T-helper 1 cell treated with Interleukin-12 subunit alpha and Interleukin-12 subunit beta and Interleukin-4 antibody, amounts not matched to agents 30 ng/mL and 1 ng/mL, for 36 hours (primary cell): ENCODE measurements around the gene PCDHGA7. TPM values are rescaled to one million over a fixed set of nuclear protein-coding genes. Genes with fewer than 3 reads are reported as not detected.
"Not testable (repeated sequence)": the region's sequence is repeated elsewhere in the genome, so short reads cannot be mapped to it uniquely, and the experiment has no call there.

Source experiments
- intact Hi-C: fragments of 100-400 bp; cut with micrococcal nuclease; formaldehyde crosslinking; loops from one replicate; pipeline ENCODE4 v1.15.1; 2024
- total RNA-seq: library from RNA; stranded (reverse); gene quantifications from 2 replicates; pipeline ENCODE4 v1.2.3, GENCODE V29; 2022

PCDHGA7 gene
- total RNA-seq, 1 donor from 2014 or later: 0.15 TPM

GRCh38 chr5:141420855-141421488 lies 38.4 kb downstream of the PCDHGA7 start, which contains the start of gene PCDHGA11:
Gene PCDHGA11, plus strand, starts transcription at chr5:141421051. Its CDS starts 177 bp downstream, at chr5:141421228.
- intact Hi-C loops: loop anchor here (1.0 to 10.0 kb wide), 4 partner anchors 56 to 576 kb away; partner anchors contain the start of genes PCDHA8, PCDHA9, PCDHGA4 and PCDHGB2

GRCh38 chr5:141421489-141421855 lies 38.9 kb downstream of the PCDHGA7 start:
- intact Hi-C loops: loop anchor here (5.0 to 10.0 kb wide), 3 partner anchors 56 to 577 kb away; partner anchors contain the start of genes PCDHA8, PCDHA9, PCDHGA4 and PCDHGB2

GRCh38 chr5:141422742-141423291 lies 40.3 kb downstream of the PCDHGA7 start:
- intact Hi-C loops: loop anchor here (5.0 to 10.0 kb wide), 3 partner anchors 54 to 578 kb away; partner anchors contain the start of genes PCDHA8, PCDHA9, PCDHGA4 and PCDHGB2

DNA sequence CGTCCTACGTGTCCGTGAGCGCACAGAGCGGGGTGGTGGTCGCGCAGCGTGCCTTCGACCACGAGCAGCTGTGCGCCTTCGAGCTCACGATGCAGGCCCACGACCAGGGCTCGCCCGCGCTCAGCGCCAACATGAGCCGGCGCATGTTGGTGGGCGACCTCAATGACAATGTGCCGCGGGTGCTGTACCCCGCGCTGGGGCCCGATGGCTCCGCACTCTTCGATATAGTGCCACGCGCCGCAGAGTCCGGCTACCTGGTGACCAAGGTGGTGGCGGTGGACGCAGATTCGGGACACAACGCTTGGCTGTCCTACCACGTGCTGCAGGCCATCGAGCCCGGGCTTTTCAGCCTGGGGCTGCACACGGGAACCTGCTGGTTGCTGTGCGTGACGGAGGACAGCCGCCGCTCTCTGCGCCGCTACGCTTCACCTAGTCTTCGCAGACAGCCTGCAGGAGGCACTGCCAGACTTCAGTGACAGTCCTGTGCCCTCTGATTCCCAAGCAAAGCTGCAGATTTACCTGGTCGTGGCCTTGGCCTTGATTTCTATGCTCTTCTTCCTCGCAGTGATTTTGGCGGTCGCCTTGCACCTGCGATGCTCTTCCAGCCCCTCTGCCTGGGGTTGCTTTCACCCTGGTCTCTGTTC lies 45.4 kb downstream of the PCDHGA7 start:
- intact Hi-C loops: loop anchor here (10.0 kb wide), 1 partner anchor 583 kb away; the partner anchor contains the start of genes PCDHA8 and PCDHA9

DNA sequence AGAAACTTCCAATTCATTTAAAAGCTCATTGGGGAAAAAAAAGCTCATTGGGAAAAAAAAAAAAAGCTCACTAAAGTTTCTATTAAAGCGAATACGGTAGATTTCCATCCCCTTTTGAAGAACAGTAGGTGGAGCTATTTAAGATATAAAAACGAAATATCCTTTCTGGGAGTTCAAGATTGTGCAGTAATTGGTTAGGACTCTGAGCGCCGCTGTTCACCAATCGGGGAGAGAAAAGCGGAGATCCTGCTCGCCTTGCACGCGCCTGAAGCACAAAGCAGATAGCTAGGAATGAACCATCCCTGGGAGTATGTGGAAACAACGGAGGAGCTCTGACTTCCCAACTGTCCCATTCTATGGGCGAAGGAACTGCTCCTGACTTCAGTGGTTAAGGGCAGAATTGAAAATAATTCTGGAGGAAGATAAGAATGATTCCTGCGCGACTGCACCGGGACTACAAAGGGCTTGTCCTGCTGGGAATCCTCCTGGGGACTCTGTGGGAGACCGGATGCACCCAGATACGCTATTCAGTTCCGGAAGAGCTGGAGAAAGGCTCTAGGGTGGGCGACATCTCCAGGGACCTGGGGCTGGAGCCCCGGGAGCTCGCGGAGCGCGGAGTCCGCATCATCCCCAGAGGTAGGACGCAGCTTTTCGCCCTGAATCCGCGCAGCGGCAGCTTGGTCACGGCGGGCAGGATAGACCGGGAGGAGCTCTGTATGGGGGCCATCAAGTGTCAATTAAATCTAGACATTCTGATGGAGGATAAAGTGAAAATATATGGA lies 48.0 kb downstream of the PCDHGA7 start, which contains the start of gene PCDHGA12:
TSS of gene PCDHGA12 (plus strand) at position 176 of the 782 bp plus-strand sequence. CDS start at position 429, 253 bp downstream.
- intact Hi-C loops: no loop called here

DNA sequence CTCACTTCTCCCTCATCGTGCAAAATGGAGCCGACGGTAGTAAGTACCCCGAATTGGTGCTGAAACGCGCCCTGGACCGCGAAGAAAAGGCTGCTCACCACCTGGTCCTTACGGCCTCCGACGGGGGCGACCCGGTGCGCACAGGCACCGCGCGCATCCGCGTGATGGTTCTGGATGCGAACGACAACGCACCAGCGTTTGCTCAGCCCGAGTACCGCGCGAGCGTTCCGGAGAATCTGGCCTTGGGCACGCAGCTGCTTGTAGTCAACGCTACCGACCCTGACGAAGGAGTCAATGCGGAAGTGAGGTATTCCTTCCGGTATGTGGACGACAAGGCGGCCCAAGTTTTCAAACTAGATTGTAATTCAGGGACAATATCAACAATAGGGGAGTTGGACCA lies 48.7 kb downstream of the PCDHGA7 start:
- intact Hi-C loops: no loop called here

DNA sequence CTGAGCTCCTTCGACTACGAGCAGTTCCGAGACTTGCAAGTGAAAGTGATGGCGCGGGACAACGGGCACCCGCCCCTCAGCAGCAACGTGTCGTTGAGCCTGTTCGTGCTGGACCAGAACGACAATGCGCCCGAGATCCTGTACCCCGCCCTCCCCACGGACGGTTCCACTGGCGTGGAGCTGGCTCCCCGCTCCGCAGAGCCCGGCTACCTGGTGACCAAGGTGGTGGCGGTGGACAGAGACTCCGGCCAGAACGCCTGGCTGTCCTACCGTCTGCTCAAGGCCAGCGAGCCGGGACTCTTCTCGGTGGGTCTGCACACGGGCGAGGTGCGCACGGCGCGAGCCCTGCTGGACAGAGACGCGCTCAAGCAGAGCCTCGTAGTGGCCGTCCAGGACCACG lies 49.8 kb downstream of the PCDHGA7 start:
- intact Hi-C loops: not testable (repeated sequence)

GRCh38 chr5:141432726-141433125 lies 50.2 kb downstream of the PCDHGA7 start:
- intact Hi-C loops: not testable (repeated sequence)

GRCh38 chr5:141434006-141434405 lies 51.5 kb downstream of the PCDHGA7 start:
- intact Hi-C loops: no loop called here

Other genes with a start within 250 kb of the PCDHGA7 start
- gene PCDHB5, start 247.5 kb upstream of the PCDHGA7 start, total RNA-seq: not detected in 2 replicates
- gene PCDHB6, start 232.7 kb upstream of the PCDHGA7 start, total RNA-seq: not detected in 2 replicates
- not detected in 2 replicates for gene PCDHB7, start 210.1 kb upstream of the PCDHGA7 start, total RNA-seq
- gene PCDHB8, start 205.0 kb upstream of the PCDHGA7 start, total RNA-seq: not detected in 2 replicates
- gene PCDHB16, start 200.4 kb upstream of the PCDHGA7 start, total RNA-seq: not detected in 2 replicates
- gene PCDHB9, start 195.6 kb upstream of the PCDHGA7 start, total RNA-seq: not detected in 2 replicates
- not detected in 2 replicates for gene PCDHB10, start 190.4 kb upstream of the PCDHGA7 start, total RNA-seq
- not detected in 2 replicates for gene PCDHB11, start 183.1 kb upstream of the PCDHGA7 start, total RNA-seq
- not detected in 2 replicates for gene PCDHB12, start 174.0 kb upstream of the PCDHGA7 start, total RNA-seq
- gene PCDHB13, start 168.8 kb upstream of the PCDHGA7 start, total RNA-seq: not detected in 2 replicates
- not detected in 2 replicates for gene PCDHB14, start 159.4 kb upstream of the PCDHGA7 start, total RNA-seq
- gene PCDHB15, start 137.3 kb upstream of the PCDHGA7 start, total RNA-seq: not detected in 2 replicates
- 0.44 and 0.56 TPM in 2 replicates for gene SLC25A2, start 78.7 kb upstream of the PCDHGA7 start, total RNA-seq
- gene TAF7, start 62.0 kb upstream of the PCDHGA7 start, total RNA-seq: 61.0 and 65.9 TPM in 2 replicates
- gene PCDHGA1, start 52.2 kb upstream of the PCDHGA7 start, total RNA-seq: 0.15 and 0.17 TPM in 2 replicates
- 0.05 and 0.07 TPM in 2 replicates for gene PCDHGA2, start 44.0 kb upstream of the PCDHGA7 start, total RNA-seq
- gene PCDHGA3, start 38.9 kb upstream of the PCDHGA7 start, total RNA-seq: 0.07 and 0.34 TPM in 2 replicates
- gene PCDHGB1, start 32.6 kb upstream of the PCDHGA7 start, total RNA-seq: 0.15 and 0.17 TPM in 2 replicates
- 0.74 and 0.98 TPM in 2 replicates for gene PCDHGA4, start 27.7 kb upstream of the PCDHGA7 start, total RNA-seq
- 1.0 and 1.3 TPM in 2 replicates for gene PCDHGB2, start 22.7 kb upstream of the PCDHGA7 start, total RNA-seq
- gene PCDHGA5, start 18.6 kb upstream of the PCDHGA7 start, total RNA-seq: 0.46 and 0.49 TPM in 2 replicates
- gene PCDHGB3, start 12.5 kb upstream of the PCDHGA7 start, total RNA-seq: 0.88 and 1.3 TPM in 2 replicates
- 0.44 and 0.80 TPM in 2 replicates for gene PCDHGA6, start 8.9 kb upstream of the PCDHGA7 start, total RNA-seq
- 0.17 TPM in 2 replicates for gene PCDHGB4, start 5.0 kb downstream of the PCDHGA7 start, total RNA-seq
- 0.07 and 0.15 TPM in 2 replicates for gene PCDHGA8, start 9.9 kb downstream of the PCDHGA7 start, total RNA-seq
- 0.46 and 0.66 TPM in 2 replicates for gene PCDHGB5, start 15.2 kb downstream of the PCDHGA7 start, total RNA-seq
- 0.17 and 0.27 TPM in 2 replicates for gene PCDHGA9, start 20.0 kb downstream of the PCDHGA7 start, total RNA-seq
- gene PCDHGB6, start 25.3 kb downstream of the PCDHGA7 start, total RNA-seq: 0.22 and 0.37 TPM in 2 replicates
- gene PCDHGA10, start 30.2 kb downstream of the PCDHGA7 start, total RNA-seq: 0.20 and 0.27 TPM in 2 replicates
- 0.07 and 0.29 TPM in 2 replicates for gene PCDHGB7, start 34.9 kb downstream of the PCDHGA7 start, total RNA-seq
- 0.24 and 0.32 TPM in 2 replicates for gene PCDHGA11, start 38.3 kb downstream of the PCDHGA7 start, total RNA-seq
- 0.12 and 0.20 TPM in 2 replicates for gene PCDHGA12, start 47.8 kb downstream of the PCDHGA7 start, total RNA-seq
- gene PCDHGC3, start 93.2 kb downstream of the PCDHGA7 start, total RNA-seq: 0.07 TPM in 1 of 2 replicates, not detected in the other
- 0.37 TPM in 1 of 2 replicates, not detected in the other for gene PCDHGC4, start 102.3 kb downstream of the PCDHGA7 start, total RNA-seq
- not detected in 2 replicates for gene PCDHGC5, start 106.3 kb downstream of the PCDHGA7 start, total RNA-seq
- 273 and 283 TPM in 2 replicates for gene DIAPH1, start 236.3 kb downstream of the PCDHGA7 start, total RNA-seq